Activated T-cell treated with anti-CD3 and anti-CD28 coated beads for 48 hours (primary cell): Measurements from ENCODE around the gene PLA2G2D.
"Not testable (repeated sequence)": the region's sequence is repeated elsewhere in the genome, so short reads cannot be mapped to it uniquely, and the experiment has no call there.

Source experiments
- DNase-seq: peaks from one replicate; pipeline ENCODE4 v3.0.0-alpha.2; 2020; ENCODE audit warnings: low read depth

PLA2G2D gene

DNA sequence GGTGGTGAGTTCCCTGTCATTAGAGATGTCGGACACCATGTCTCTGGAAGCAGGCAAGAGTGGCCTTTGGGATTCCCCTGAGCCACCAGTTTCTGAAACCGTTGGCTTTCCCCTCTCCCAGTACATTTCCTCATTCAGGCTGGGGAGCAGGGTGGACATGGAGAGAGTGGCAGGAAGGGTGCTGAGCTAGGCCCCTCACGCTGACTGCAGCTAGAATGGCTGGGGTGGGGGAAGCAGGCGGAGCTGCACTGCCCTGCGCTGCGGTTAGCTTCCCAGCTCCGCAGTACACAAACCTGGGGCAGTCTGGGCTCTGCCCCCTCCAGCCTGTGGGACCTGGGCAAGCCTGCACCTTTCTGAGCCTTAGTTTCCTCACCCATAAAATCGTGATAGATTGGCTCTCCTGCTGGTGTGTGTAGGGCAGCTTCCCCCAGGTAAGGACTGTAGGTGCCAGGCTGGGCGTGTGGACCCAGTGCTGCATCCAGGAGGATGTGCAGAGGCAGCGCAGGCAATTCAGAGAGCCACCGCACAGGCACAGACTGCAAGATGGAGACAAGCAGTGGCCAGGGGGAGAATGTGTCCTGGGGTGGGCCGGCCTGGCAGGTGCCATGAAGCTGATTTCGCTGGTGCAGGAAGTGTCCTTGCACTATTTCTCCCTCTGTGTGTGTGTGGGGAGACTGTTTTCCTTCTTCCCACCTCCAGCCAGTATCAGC lies 22.8 kb upstream of the PLA2G2D start:
- DNase-seq = no peak

DNA sequence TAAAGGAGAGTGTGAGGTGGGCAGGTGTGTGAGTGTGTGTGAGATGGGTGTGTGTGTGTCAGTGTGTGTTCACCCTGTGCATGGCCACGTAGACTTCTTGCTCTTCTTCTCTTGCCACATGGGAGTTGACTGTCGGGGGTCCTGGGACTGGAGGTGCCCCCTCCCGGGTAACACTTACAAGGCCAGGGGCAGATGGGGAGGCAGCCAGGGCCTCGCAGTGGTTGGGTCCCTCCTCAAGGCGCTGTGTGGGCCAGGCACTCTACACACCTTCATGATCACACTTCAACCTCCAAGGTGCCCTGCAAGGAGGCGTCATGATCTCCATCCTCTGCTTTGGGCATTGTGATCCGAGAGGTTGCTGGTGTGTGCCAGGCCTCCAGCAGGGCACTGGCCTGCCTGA lies 22.1 kb upstream of the PLA2G2D start:
- DNase-seq = no peak

DNA sequence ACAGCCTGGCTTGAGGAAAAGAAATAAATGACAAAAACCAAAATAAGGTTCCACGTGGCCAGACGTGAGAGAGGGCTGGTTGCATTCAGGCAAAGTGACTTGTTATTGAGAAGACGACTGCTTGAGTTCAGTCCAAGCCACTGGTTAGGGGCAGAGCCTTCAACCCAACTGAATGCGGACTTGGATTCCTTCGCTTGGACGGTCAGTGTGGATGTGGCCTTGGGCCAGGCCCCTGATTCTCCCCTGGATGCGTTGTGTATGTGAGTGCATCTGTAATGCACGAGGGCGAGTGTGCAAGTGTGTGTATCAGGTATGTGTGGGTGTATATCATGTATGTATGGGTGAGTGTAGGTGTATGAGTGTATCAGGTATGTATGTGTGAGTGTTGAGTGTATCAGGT lies 21.7 kb upstream of the PLA2G2D start:
- no peak for DNase-seq

DNA sequence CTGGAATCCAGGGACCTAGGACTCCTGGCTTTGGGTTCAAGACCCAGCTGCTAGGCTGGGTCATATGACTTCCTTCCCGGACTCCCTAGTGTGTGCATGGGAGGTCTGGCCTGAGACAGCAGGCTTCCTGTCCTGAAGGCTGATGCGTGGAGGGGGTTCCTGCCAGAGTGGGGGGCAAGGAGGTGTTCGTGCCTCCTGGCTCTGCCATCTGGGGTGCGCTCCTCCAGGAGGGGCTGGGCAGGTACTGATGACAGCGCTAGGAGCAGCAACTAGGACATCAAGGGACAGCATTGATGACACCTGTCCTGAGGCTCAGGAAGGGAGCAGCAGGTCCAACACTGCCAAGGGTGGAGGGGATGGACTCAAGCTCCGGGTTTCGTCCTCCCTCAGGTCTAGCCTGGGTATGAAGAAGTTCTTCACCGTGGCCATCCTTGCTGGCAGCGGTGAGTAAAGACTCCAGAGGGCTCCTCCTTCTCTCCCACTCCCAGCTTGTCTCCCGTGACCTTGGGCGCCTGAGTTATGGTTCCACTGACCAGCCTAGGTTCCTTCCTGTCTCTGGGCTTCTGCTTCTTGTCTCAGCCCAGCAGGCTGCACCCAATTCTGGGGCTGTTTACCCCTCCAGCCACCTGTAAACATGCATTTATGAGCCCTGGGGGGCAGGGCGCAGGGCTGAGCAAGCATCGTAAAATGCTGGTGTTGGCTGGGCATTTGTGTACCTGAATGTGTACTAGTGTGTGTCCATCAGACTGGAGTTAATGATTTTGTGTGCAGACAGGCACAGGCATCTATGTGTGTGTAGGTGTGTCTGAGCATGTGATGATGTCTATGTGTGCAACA lies 20.7 kb upstream of the PLA2G2D start:
- DNase-seq = no peak

DNA sequence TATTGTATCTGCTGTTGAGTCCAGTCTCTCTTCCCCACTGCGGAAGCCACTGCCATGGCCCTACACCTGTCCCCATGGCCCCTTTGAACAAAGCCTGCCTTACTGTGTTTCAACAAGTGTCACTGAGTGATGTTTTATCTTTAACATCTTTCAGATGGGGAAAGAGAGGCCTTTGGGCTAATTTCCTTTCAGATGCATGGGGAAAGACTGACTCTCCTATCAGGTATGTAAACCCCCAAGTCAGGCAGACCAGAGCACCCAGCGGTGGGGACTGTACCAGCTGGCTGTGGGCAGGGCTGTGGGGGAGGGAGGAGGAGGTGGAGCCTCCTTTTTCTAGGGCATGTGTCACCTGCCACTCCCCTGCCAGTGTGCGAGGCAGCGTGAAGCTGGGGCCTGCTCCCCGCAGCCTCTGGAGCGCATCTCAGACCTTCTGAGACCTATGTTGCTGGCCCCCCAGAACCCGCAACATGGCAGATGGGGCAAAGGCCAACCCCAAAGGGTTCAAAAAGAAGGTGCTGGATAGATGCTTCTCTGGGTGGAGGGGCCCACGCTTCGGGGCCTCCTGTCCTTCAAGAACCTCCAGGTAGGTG lies 19.7 kb upstream of the PLA2G2D start, which contains the start of gene PLA2G2F:
Gene PLA2G2F (plus strand): TSS at position 363 of the 590 bp plus-strand sequence. CDS start 105 bp downstream, at position 468.
- DNase-seq = no peak

DNA sequence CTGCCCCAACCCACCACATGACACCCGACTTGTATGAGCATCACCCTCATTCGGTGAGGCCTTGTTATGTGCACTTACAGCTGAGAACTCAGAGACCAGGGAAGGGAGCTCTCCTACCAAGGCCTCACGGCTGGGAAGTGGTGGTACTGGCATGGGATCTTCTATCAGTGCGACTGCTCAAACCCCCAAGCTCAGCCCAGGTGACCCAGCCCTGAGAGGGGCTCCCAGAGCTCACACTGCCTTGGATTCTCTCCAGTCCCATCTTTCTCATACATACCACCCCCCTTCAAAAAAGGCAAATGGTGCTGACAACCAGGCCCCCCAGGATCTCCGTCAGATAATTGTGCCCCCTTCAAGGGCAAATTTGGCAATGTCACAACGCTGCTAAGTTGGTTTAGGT lies 19.0 kb upstream of the PLA2G2D start:
- no peak for DNase-seq

DNA sequence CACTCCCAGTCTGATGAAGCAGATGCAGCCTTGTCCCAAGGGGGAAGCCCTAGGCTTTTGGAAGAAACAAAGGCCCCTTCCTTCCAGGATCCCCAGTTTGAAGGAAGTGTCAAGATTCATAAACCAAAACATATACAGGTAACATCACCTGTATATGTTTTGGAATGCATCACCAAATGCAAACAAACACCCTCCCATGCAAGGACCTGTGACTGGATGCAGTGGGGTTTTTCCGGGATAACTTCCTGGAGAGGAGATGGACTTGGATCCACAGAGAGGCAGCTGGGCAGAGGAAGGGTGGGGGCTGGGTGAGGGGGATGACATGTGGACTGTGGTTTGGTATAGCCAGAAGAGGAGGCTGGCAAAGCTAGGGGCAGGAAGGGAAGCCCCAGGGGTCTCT lies 18.3 kb upstream of the PLA2G2D start:
- DNase-seq = no peak

DNA sequence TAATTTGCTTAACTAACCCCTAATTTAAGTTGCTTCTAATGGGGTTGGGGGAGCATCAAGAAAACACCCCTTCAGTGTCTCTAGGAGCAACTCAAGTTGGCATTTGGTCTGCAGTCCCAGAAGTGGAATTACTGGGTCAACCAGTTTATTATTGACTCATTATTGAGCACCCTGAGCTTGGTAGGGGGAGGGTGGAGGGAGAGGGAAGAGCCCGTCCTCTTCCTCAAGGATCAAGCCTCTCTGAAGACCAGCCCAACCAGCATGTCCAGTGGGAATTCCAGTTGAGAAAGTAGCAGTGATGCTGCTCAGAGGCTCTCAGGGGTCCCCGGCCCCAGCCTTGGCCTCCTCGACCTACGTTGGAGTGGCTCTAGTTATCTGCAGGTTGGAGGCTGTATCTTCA lies 17.7 kb upstream of the PLA2G2D start:
- no peak for DNase-seq

DNA sequence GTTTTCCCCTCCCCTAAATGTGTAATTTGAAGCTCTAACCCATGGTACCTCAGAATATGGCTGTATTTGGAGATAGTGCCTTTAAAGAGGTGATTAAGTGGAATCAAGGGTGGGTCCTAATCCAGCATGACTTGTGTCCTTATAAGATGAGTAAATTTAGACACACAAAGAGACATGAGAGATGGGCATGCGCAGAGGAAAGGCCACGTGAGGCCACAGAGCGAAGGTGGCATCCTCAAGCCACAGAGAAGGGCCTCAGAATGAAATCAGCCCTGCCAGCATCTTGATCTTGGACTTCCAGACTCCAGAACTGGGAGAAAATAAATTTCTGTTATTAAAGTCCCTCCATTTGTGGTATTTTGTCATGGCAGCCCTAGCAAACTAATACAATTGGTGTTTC lies 16.9 kb upstream of the PLA2G2D start:
- DNase-seq = no peak

DNA sequence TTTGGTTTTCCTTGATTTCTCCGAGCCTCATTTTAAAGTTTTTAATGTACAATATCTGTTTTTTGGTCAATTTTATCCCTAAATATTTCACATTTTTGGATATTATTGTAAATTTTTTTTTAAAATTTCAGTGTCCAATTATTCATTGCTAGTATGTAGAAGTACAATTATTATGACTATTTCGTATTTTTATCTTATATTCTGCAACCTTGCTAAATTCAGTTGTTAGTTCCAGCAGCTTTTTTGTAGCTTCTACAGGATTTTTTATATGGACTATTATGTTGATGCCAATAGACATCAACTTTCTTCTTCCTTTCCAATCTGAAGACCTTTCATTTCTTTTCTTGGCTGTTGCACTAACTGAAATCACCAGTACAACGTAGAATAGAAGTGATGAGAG lies 15.7 kb upstream of the PLA2G2D start:
- DNase-seq = no peak

DNA sequence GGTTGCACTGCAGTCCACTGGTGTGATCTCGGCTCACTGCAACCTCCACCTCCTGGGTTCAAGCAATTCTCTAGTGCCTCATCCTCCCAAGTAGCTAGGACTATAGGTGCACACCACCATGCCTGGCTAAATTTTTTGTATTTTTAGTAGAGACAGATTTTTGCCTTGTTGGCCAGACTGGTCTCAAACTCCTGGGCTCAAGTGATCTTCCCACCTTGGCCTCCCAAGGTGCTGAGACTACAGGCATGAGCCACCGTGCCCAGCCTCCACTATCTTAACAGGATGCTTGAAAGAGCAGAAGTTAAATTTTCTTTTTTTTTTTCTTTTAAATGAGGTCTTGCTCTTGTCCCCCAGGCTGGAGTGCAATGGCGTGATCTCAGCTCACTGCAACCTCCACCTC lies 11.2 kb upstream of the PLA2G2D start:
- not testable (repeated sequence) for DNase-seq

DNA sequence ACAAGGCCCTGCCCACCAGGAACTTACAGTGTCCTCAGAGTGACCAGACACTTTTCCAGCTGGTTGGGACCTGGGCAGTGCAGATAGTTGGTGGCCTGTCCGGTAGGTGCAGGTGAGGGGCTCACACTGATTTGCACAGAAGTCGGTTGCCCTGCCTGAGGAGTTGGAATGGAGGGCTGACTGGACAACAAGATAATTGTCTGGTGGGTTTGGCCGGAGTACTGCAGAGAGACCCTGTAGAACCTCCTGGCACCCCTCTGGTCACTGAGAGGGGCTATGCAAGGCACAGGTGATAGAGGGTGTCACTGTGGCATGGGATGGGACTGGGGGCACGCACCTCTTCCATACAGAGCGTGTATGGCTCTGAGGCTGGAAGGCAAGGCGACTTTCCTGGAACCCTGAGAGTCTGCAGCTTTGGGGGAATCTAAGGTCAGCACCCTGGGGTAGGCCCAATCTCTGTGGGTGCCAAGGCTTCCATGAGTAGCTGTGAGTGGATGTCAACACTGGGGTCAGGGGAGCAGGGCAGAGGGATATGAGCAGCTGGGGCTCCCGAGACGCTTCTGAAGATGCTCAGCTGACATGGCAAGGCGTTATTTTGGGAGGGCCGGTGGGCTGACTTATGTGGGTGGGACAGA lies 7.6 kb upstream of the PLA2G2D start:
- DNase-seq = no peak

DNA sequence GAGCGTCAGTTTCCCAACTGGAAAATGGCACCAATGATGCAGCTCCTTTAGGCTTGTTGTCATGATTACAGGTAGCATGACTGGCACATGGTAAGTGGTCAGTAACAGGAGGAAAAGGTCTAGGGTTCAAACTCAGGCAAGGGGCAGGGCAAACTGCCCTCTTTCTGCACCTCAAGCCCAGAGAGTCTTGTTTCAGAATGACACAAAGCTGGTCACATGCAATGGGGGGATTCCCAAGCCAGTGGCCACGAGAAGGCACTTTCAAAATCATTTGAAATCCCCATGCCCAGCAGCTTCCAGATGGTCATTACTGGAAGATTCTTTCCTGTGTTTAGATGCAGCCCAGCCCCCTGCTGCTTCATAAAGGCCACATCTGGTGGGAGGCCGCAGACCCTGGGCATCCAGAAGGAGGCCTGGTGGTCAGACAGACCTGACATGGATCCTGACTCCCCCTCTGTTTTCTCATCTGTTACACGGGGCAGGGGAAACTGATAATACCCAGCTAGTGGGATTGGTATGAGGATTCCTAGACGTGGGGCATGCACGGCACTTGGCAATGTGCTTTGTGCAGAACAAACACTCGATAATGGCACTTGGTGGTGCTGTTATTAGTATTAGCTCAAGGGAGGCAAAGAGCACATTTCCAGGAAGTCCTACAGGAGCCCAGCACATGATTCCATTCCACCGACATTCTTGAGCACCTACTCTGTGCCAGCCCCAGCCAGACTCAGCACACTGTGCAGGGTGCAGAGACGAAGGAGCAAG lies 6.9 kb upstream of the PLA2G2D start:
- no peak for DNase-seq

DNA sequence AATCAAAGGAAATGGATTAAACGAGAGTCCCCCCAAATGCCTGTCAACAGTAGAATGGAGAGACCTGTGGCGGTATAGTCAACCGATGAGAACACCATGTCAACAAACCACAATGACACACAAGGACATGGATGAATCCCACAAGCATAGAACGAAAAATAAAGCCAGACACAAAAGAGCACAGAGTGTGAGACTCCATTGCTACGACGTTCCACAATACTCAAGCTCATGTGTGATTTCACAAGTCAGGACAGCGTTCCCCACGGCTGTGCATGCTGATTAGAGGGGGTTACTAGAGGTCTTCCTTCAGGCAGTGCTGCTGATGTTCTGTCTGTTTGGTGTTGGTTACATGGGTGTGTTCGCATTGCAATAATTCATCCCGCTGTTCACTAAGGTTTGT lies 5.8 kb upstream of the PLA2G2D start:
- no peak for DNase-seq

DNA sequence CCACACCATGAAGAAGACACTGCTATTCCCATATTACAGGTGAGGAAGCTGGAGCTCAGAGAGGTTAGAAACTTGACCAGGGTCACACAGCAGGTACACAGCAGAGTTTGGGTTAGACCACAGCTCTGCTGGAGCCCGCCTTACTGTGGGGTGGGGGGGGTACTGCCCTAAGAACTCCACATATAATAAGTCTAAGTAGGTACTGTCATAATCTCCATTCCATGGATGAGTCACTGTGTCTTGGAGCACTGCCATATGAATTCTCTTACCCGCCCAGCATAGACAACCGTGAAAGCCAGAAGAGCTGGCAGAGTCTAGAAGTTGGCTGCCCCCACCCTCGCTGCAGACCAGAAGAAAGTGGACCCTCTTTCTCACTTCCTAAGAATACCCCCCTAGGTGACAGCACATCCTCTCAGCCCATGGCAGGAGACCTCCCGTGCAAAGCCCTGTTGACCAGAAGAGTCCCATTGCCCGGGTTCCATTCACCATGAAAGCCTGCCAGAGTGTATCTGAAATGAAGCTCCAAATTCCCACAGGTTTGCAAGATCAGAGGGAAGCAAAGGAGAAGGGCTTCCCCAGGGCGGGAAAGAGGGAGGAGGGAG lies 5.2 kb upstream of the PLA2G2D start:
- no peak for DNase-seq

DNA sequence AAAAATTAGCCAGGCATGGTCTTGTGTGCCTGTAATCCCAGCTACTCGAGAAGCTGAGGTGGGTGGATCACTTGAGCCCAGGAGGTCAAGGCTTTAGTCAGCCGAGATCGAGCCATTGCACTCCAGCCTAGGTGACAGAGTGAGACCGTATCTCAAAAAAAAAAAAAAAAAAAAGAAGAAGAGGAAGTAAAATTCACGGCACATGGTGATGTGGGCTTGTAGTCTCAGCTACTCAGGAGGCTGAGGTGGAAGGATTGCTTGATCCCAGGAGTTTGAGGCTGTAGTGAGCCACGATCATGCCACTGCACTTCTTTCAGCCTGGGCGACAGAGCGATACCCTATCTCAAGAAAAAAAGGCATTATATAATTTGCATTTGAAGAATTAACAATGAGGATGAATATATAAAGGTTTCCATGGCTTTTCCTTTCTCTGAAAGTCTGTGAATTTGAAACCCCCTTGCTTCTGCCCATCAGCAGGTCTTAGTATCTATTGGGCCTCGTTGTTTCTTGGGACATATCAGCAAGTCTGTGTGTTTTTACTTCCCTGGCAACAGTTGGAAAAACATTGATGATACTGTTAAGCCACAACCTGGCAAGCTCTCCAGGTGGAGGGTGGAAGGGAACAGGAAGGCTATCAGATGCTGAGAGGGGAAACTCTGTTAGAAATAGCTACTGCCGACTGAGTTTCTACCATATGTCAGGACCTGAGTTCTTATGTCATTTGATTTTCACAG lies 4.6 kb upstream of the PLA2G2D start:
- no peak for DNase-seq

DNA sequence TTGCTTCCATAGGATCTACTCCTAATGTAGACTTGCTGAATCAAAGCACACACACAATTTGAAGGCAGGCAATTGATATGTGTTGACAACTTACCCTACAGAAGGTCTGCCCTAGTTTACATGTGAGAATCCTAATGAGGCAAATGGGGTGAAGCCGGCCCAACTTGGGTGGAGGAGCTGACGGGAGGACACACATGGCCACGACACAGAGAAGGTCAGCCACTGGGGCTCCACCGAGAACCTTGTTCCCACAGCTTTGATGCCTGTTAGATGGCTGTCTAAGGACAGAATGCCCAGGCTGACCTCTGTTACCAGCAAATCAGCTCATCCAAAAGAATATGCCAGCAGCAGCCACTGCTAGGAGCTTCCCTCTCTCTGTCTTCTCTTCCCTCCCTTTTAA lies 1.5 kb upstream of the PLA2G2D start:
- DNase-seq = no peak

DNA sequence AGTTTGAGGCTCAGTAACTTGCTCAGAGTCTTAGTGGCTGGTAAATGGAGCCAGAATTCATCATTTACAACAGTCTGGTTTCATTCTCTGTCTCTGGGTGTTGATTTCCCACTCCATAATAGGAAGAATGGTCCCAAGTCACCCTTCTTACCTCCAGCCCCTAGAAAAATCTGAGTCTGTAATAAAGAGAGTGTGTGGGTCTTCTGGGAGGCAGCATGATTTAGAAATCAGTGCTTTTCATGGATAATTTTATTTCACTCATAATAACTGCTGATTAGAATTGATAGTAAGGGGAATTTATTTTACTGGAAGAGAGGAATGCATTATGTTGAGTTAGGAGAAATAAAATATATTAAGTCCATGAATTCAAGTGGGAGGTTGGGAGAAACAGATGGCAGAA lies 2.1 kb downstream of the PLA2G2D start:
- no peak for DNase-seq

DNA sequence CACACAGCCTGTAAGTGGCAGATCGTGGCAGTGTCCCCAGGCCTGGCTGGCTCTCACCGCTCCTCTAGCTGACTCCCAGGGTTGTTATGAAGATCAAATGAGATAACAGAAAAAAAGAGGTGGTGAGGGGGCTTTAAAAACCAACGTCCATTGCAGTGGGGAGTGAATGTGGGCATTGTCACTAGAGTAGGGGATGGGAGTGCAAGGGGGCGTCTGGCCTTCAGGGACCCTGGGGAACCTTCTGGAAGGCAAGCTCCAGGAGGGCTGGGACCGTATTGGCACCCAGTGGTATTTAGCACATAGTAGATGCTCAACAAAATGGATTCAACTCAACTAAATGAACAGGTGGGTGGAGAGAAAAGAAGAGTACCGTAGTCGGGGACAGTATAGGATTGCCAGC lies 3.4 kb downstream of the PLA2G2D start:
- DNase-seq = no peak

DNA sequence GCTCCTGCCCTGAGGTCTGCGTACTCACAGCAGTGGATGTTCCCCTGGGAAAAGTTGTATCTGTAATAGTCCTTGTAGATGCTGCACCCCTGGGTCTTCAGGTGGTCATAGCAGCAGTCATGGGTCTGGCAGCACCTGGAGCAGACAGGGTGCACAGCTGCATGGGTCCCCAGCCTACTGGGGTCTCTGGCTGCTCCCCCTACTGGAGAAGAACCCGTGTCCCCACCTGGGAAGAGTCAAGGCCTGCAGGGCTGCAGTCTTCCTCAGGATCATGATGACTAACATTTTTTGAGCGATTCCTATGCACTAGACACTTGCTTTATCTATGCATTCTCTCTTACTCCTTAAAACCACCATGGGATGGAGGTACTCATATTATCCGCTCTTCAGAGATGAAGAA lies 3.9 kb downstream of the PLA2G2D start:
- no peak for DNase-seq
